OCI-LY7 (cell line): ENCODE results near the gene ACER1. TPM values are rescaled to one million over a fixed set of nuclear protein-coding genes. Genes with fewer than 3 reads are reported as not detected.

ENCODE experiments used
- BruUV-seq: library from RNA; stranded (reverse); fragments of 400-500 nt; replicated peaks from 2 replicates; lab custom pipeline; 2021; lab: Mats Ljungman, UMichigan
- CTCF ChIA-PET: fragments of 300-600 bp; sonication (Branson Sonifier 250); formaldehyde crosslinking; loops from one replicate; lab custom pipeline; 2022; ENCODE audit warnings: antibody characterized with exemption; ENCODE audit not compliant: unreplicated experiment; lab: Charles Lee
- POLR2A ChIA-PET: fragments of 300-600 bp; sonication (Branson Sonifier 250); formaldehyde crosslinking; loops from one replicate; lab custom pipeline; 2022; ENCODE audit warnings: antibody characterized with exemption; lab: Charles Lee
- DNase-seq: peaks from one replicate; pipeline ENCODE4 v3.0.0-alpha.2; 2015; ENCODE audit warnings: low spot score
- H2AFZ ChIP-seq: fragments of 200-600 bp; sonication (generic), shearing (Covaris generic); 2 replicates; pipeline ENCODE4 v1.6.1; 2014; ENCODE audit warnings: mild to moderate bottlenecking, antibody characterized with exemption, low read length, moderate library complexity
- H3K27ac ChIP-seq: fragments of 200-600 bp; sonication (generic); 2 replicates; pipeline ENCODE4 v1.5.1; 2014; ENCODE audit warnings: mixed run types, low read depth, mild to moderate bottlenecking, moderate library complexity, low read length, inconsistent platforms; ENCODE audit not compliant: poor library complexity, severe bottlenecking
- H3K36me3 ChIP-seq: fragments of 200-600 bp; sonication (generic); 2 replicates; pipeline ENCODE4 v1.6.1; 2014; ENCODE audit warnings: mild to moderate bottlenecking, antibody characterized with exemption, low read length, moderate library complexity, mixed read lengths; ENCODE audit not compliant: insufficient read depth
- H3K4me1 ChIP-seq: fragments of 200-600 bp; sonication (generic); 2 replicates; pipeline ENCODE4 v1.5.1; 2014; ENCODE audit warnings: mild to moderate bottlenecking, low read length; ENCODE audit not compliant: insufficient read depth, poor library complexity, severe bottlenecking
- H3K4me2 ChIP-seq: fragments of 200-600 bp; sonication (generic); 2 replicates; pipeline ENCODE4 v1.6.1; 2014; ENCODE audit warnings: mild to moderate bottlenecking, low read length
- H3K4me3 ChIP-seq: fragments of 200-600 bp; sonication (generic); 2 replicates; pipeline ENCODE4 v1.5.1; 2014; ENCODE audit warnings: mild to moderate bottlenecking, low read depth, low read length; ENCODE audit not compliant: poor library complexity, severe bottlenecking
- H3K79me2 ChIP-seq: fragments of 200-600 bp; sonication (generic); 2 replicates; pipeline ENCODE4 v1.6.1; 2016; ENCODE audit warnings: low read depth, mild to moderate bottlenecking, low read length, moderate library complexity, mixed read lengths; ENCODE audit not compliant: insufficient read depth
- H3K9me2 ChIP-seq: fragments of 200-600 bp; sonication (generic); 2 replicates; pipeline ENCODE4 v1.6.1; 2016; ENCODE audit warnings: mild to moderate bottlenecking, low read length, mixed read lengths; ENCODE audit not compliant: insufficient read depth
- H3K9me3 ChIP-seq: fragments of 200-600 bp; sonication (generic); 2 replicates; pipeline ENCODE4 v1.6.1; 2014; ENCODE audit warnings: mild to moderate bottlenecking, mixed run types, low read length, mixed read lengths
- H4K20me1 ChIP-seq: fragments of 200-600 bp; sonication (generic); 2 replicates; pipeline ENCODE4 v1.6.1; 2014; ENCODE audit warnings: mild to moderate bottlenecking, antibody characterized with exemption, low read length, moderate library complexity, mixed read lengths; ENCODE audit not compliant: insufficient read depth
- EZH2phosphoT487 ChIP-seq: fragments of 200-600 bp; sonication (generic); IDR thresholded peaks from 2 replicates; pipeline ENCODE4 v1.6.1; 2018; ENCODE audit warnings: low read depth, borderline replicate concordance, mild to moderate bottlenecking, mixed run types, antibody characterized with exemption, low read length, moderate library complexity, mixed read lengths
- intact Hi-C: fragments of 100-400 bp; cut with micrococcal nuclease; formaldehyde crosslinking; loops from one replicate; pipeline ENCODE4 v1.10.0; 2022; ENCODE audit not compliant: unreplicated experiment
- total RNA-seq, 2 experiments: library from RNA; depleted of rRNA in 1 of 2; stranded (reverse); fragments of >200 nt in 1 of 2; shearing (Covaris generic) in 1 of 2; gene quantifications; 2 replicates each; pipeline ENCODE4 v1.2.3, GENCODE V29; 2014 to 2022
- TF ChIP-seq, protein P1 (sequence below): fragments of 200-600 bp; sonication (generic); conservative IDR thresholded peaks from 2 replicates; pipeline ENCODE4 v1.5.1; 2014; ENCODE audit warnings: mild to moderate bottlenecking, antibody characterized with exemption, low read length, moderate library complexity, mixed read lengths

Gene ACER1
- total RNA-seq, 2 experiments from 2014 or later = not detected

- H3K27ac ChIP-seq = no peak overlapping the region
- H3K36me3 ChIP-seq = peaks cover 21% of the 10 kb centered on the region; the same call in 1 of the 2 replicates
- TF ChIP-seq, protein P1, sequence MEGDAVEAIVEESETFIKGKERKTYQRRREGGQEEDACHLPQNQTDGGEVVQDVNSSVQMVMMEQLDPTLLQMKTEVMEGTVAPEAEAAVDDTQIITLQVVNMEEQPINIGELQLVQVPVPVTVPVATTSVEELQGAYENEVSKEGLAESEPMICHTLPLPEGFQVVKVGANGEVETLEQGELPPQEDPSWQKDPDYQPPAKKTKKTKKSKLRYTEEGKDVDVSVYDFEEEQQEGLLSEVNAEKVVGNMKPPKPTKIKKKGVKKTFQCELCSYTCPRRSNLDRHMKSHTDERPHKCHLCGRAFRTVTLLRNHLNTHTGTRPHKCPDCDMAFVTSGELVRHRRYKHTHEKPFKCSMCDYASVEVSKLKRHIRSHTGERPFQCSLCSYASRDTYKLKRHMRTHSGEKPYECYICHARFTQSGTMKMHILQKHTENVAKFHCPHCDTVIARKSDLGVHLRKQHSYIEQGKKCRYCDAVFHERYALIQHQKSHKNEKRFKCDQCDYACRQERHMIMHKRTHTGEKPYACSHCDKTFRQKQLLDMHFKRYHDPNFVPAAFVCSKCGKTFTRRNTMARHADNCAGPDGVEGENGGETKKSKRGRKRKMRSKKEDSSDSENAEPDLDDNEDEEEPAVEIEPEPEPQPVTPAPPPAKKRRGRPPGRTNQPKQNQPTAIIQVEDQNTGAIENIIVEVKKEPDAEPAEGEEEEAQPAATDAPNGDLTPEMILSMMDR = no peak
- no peak for TF ChIP-seq EZH2phosphoT487
- no peak overlapping the region for H2AFZ ChIP-seq
- H4K20me1 ChIP-seq = peaks cover 17% of the 10 kb centered on the region
- H3K4me3 ChIP-seq = no peak overlapping the region
- intact Hi-C loops = no loop called here
- H3K4me1 ChIP-seq = peaks cover 23% of the 10 kb centered on the region
- peaks cover 5% of the 10 kb centered on the region; the same call in 1 of the 2 replicates for H3K9me3 ChIP-seq
- peaks cover 72% of the 10 kb centered on the region for H3K79me2 ChIP-seq
- DNase-seq = no peak
- no TSS peak for BruUV-seq
- POLR2A ChIA-PET = no interaction called here
- H3K4me2 ChIP-seq = no peak overlapping the region
- CTCF ChIA-PET = no interaction called here
- H3K9me2 ChIP-seq = no peaks in the 10 kb centered on the region
These were observed 57.0 kb downstream of the ACER1 start for GRCh38 chr19:6276447-6276846.

DNA sequence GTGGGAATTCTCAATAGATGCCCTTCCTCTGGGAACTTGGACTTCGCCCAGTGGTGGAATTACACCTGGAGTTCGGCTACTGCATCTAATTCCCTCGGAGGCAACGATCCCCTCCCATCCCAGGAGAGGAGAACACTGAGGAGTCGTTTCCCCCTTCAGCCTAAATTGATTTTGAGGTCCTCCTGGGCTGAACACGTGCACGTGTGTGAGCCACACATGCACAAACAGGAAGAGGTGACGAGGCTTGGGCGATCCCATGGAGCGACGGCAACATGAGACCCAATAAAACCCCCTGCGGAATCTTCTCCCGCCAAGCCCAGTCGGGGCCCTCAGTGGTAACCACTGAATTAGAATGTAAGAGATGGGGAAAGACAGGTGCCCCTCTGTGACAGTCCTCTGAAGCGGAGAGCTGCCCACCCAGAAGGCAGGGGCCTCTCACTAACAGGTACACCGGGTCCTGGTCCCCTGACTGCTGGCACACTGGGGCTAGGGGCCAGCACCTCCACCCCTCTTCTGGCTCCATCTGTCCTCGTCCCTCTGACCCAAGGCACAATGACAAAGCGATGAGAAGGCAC, 58.2 kb downstream of the ACER1 start:
- DNase-seq = no peak
- Histone ChIP-seq H3K79me2 (peaks cover 72% of the 10 kb centered on the region), H3K9me2 (no peaks in the 10 kb centered on the region), H3K4me3 (no peak overlapping the region), H3K4me2 (no peak overlapping the region), H3K9me3 (no peaks in the 10 kb centered on the region), H4K20me1 (peaks cover 17% of the 10 kb centered on the region), H2AFZ (no peak overlapping the region), H3K4me1 (peaks cover 23% of the 10 kb centered on the region), H3K36me3 (peaks cover 27% of the 10 kb centered on the region; the same call in 1 of the 2 replicates), H3K27ac (no peak overlapping the region)
- TF ChIP-seq, protein P1 = no peak
- TF ChIP-seq EZH2phosphoT487 = no peak
- ChIA-PET POLR2A (no interaction called here), CTCF (no interaction called here)
- BruUV-seq = no TSS peak
- intact Hi-C loops = no loop called here

DNA sequence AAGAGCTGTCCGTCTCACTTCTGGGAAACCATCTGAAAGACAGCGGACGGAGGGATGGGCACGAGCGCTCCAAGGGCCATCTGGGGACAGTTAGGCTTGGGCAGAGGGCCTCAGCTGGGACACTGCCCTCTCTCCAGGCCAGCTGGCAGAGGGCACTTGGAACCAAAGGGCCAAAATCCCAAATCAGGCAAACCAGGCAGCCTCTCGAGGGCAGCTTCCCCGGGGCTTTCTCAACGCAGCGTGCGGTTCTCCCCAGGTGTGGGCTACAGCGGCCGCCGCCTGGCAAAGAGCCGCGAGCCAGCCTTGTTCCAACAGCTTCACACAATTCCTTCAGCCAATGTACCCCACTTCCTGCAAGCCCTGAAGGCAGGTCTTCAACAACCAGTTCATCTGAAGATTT, 58.7 kb downstream of the ACER1 start:
- Histone ChIP-seq H2AFZ (no peak overlapping the region), H3K4me3 (no peak overlapping the region), H3K79me2 (peaks cover 72% of the 10 kb centered on the region), H3K4me2 (no peak overlapping the region), H3K9me2 (no peaks in the 10 kb centered on the region), H3K27ac (no peak overlapping the region), H3K4me1 (peaks cover 23% of the 10 kb centered on the region), H3K36me3 (peaks cover 32% of the 10 kb centered on the region; the same call in 1 of the 2 replicates), H3K9me3 (no peaks in the 10 kb centered on the region), H4K20me1 (peaks cover 17% of the 10 kb centered on the region)
- POLR2A ChIA-PET = no interaction called here
- CTCF ChIA-PET = no interaction called here
- no peak for DNase-seq
- intact Hi-C loops = no loop called here
- TF ChIP-seq, protein P1 = no peak
- no peak for TF ChIP-seq EZH2phosphoT487
- BruUV-seq = no TSS peak
